Measurements from ENCODE around the gene TAS2R39.

The TAS2R39 gene

DNA sequence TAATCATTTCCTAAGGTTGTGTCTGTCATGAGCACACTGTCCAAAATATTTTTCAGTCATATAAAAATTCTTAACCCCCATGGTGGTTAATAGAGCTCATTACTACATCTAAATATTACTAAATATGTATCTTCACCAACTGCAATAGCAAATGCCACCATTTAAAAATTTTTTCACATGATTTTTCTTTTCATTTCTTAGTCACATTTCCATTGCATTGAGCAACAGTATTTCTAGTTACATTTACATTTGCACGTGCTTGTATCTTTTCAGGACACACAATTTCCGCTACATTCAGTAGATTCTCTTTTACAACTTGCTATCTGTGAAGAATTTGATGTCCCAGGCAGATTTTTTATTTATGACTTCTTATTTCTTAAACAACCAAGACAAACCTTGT lies 33.5 kb downstream of the TAS2R39 start:
- no peak for DNase-seq

GRCh38 chr7:143217806-143218205 lies 34.6 kb downstream of the TAS2R39 start:
- no peak for DNase-seq

GRCh38 chr7:143221286-143221685 lies 38.1 kb downstream of the TAS2R39 start:
- DNase-seq, result no peak

DNA sequence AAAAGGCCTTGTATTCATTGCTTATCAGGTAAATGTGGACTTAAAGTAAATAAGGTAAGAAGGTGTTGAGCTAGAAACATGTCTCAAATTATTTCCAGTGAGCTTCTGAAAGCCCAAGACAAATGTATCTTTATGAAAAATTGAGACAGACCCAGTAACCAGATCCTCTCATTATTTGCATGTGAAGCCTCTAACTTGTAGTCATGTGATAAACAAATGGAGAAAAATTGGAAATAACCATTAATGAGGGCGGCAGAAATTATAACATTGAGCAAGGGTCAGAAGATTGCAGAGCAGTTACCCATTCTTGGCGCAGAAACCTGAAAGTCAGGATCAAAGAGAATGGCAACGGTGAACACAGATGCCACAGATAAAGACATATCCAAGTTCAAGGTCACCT lies 38.5 kb downstream of the TAS2R39 start, which contains the start of gene TAS2R40:
TAS2R40 (plus strand) TSS at position 301 of the 400 bp plus-strand sequence; CDS start at position 343, 42 bp downstream.
- no peak for DNase-seq

GRCh38 chr7:143222782-143223181 lies 39.6 kb downstream of the TAS2R39 start:
- no peak for DNase-seq

- no peak for DNase-seq
These were observed 40.6 kb downstream of the TAS2R39 start for GRCh38 chr7:143223784-143224183.

DNA sequence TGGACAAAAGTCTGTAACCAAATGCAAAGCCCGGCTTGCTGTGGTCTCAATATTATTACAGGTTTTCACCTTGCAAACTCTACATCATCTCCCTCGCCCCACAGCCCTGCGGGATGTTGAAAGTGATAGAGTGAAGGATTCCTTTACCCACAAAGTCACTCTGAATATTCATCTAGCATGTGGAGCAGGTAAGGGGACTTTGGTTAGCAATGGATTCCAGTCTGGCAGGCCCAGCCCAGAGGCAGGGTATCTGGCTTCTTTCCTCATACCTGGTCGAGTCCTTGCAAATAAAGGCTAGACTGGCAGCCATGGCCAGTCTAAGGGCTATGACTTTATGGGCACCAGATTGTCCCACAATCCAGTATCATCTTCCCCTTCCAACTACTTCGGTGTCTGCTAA lies 41.8 kb downstream of the TAS2R39 start:
- DNase-seq, result no peak

GRCh38 chr7:143227806-143228205 lies 44.6 kb downstream of the TAS2R39 start:
- no peak for DNase-seq

- DNase-seq, result no peak
These were observed 46.0 kb downstream of the TAS2R39 start for GRCh38 chr7:143229054-143229790.

GRCh38 chr7:143230602-143231457 lies 47.6 kb downstream of the TAS2R39 start:
- no peak for DNase-seq
